ENCODE measurements around the gene ABCA7.

The ABCA7 gene

GRCh38 chr19:1074544-1075283 is 34.8 kb downstream of the ABCA7 start:
- Histone ChIP-seq H3K9me3 (no peaks in the 10 kb centered on the region), H3K4me2 (peak overlapping the region; percentile 85), H3K27me3 (no peaks in the 10 kb centered on the region), H3K9ac (no peak overlapping the region), H3K27ac (0 out of 2 replicates have a peak overlapping the region, but pooled peaks have one; percentile 6), H3K4me1 (peaks cover 81% of the 10 kb centered on the region), H3K36me3 (peaks cover 88% of the 10 kb centered on the region), H3K4me3 (0 out of 2 replicates have a peak overlapping the region, but pooled peaks have one; percentile 28), H4K20me1 (peaks cover 91% of the 10 kb centered on the region)
- TF ChIP-seq Cebpa-rat (IDR thresholded peaks at IDR 0.05) = no peak

DNA sequence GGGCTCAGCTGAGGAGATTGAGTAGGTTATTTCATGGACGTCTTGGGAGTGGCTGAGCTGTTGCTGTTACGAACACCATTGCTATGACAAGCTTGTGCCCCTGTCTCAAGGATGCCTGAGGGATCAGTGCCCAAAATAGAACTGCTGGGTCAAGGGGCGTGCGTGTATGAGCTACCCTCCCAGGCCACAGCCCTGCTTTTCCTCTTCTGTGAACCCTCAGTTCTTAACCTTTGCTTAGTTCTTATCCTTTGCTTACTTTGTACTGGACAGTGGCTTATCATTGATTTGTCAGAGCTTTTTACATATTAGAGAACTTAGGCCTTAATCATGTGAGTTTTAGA is 36.1 kb downstream of the ABCA7 start:
- Histone ChIP-seq H3K9me3 (no peaks in the 10 kb centered on the region), H3K4me1 (peaks cover 68% of the 10 kb centered on the region), H3K9ac (no peak overlapping the region), H3K4me2 (peak overlapping the region; percentile 83), H3K27me3 (no peaks in the 10 kb centered on the region), H3K36me3 (peaks cover 88% of the 10 kb centered on the region), H4K20me1 (peaks cover 91% of the 10 kb centered on the region), H3K4me3 (no peak overlapping the region), H3K27ac (no peak overlapping the region)
- no peak for TF ChIP-seq Cebpa-rat (IDR thresholded peaks at IDR 0.05)

- Histone ChIP-seq H3K27ac (0 out of 2 replicates have a peak overlapping the region, but pooled peaks have one; percentile 13), H3K9ac (no peak overlapping the region), H3K4me3 (no peak overlapping the region; the same call in 1 of the 2 replicates), H3K27me3 (no peaks in the 10 kb centered on the region), H3K4me2 (peak overlapping the region; percentile 83), H3K4me1 (peaks cover 59% of the 10 kb centered on the region), H4K20me1 (peaks cover 91% of the 10 kb centered on the region), H3K9me3 (no peaks in the 10 kb centered on the region), H3K36me3 (peaks cover 88% of the 10 kb centered on the region)
- TF ChIP-seq Cebpa-rat (IDR thresholded peaks at IDR 0.05) = no peak
Observed at GRCh38 chr19:1076951-1077350, 37.0 kb downstream of the ABCA7 start.

GRCh38 chr19:1079566-1080111 is 39.7 kb downstream of the ABCA7 start:
- TF ChIP-seq Cebpa-rat (IDR thresholded peaks at IDR 0.05) = no peak
- Histone ChIP-seq H3K4me2 (no peak overlapping the region), H3K27ac (no peak overlapping the region), H3K36me3 (peaks cover 87% of the 10 kb centered on the region), H3K9ac (no peak overlapping the region), H3K27me3 (no peaks in the 10 kb centered on the region), H3K4me3 (no peak overlapping the region), H3K9me3 (no peaks in the 10 kb centered on the region), H3K4me1 (peaks cover 46% of the 10 kb centered on the region), H4K20me1 (peaks cover 91% of the 10 kb centered on the region)

DNA sequence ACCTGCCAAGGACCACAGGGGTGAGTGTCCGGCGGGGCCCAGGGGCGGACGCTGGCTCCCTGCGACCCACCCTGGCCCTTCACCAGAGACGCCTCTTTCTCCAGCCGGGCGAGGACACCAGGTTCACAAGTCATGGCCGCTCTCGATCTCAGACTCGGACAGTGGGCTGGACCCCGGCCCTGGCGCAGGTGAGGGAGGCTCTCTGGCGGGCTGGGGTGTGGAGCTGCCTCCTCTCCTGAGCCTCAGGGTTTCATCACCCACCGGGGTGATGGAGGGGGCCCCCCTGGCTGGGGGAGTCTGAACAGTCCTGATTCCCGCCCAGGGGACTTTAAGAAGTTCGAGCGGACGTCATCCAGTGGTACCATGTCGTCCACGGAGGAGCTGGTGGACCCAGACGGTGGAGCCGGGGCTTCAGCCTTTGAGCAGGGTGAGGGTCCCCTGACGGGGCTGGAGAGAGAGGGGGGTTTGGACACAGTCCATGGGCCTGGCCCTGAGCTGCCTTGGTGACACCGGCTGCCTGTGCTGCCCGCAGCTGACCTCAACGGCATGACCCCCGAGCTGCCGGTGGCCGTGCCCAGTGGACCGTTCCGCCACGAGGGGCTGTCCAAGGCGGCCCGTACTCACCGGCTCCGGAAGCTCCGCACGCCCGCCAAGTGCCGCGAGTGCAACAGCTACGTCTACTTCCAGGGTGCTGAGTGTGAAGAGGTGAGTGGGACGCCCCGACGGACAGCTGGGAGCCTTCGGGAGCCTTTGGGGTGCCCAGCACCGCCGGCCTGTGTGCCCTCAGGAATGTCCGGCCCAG is 40.7 kb downstream of the ABCA7 start:
- Histone ChIP-seq H3K9ac (no peak overlapping the region), H3K4me1 (peaks cover 38% of the 10 kb centered on the region), H3K9me3 (no peaks in the 10 kb centered on the region), H3K27me3 (no peaks in the 10 kb centered on the region), H3K4me3 (no peak overlapping the region), H3K36me3 (peaks cover 89% of the 10 kb centered on the region), H4K20me1 (peaks cover 92% of the 10 kb centered on the region), H3K4me2 (no peak overlapping the region), H3K27ac (no peak overlapping the region)
- no peak for TF ChIP-seq Cebpa-rat (IDR thresholded peaks at IDR 0.05)

DNA sequence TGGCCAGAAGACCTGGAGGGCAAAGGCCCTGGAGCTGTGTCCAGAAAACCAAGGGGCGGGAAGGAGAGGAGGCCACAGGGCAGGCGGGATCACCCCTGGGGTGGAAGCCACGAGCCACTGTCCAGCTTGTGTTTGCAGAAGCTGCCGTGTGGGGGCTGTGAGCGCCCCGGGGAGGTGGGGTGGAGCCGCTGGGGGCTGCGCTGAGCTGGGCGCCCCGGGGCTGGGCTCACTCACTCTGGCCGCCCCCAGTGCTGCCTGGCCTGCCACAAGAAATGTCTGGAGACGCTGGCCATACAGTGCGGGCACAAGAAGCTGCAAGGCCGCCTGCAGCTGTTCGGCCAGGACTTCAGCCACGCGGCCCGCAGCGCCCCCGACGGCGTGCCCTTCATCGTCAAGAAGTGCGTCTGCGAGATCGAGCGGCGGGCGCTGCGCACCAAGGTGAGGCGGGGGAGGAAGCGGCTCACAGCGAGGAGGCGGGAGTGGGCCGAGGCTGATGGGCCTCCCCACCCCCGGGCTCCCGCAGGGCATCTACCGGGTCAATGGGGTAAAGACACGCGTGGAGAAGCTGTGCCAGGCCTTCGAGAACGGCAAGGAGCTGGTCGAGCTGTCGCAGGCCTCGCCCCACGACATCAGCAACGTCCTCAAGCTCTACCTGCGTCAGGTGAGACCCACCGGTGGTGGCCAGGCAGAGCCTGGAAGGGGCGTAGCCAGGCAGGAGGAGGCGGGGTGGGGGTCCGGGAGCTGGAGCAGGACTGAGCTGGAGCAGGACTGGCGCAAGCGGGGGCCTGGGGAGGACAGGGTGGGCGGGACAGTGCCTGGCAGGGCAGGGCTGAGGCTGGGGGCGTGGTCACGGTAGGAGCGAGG is 41.6 kb downstream of the ABCA7 start:
- peaks cover 89% of the 10 kb centered on the region for H3K36me3 ChIP-seq
- H3K27ac ChIP-seq = no peak overlapping the region
- H3K4me3 ChIP-seq = no peak overlapping the region

GRCh38 chr19:1082165-1082927 is 42.4 kb downstream of the ABCA7 start:
- H4K20me1 ChIP-seq = peaks cover 92% of the 10 kb centered on the region
- no peak overlapping the region for H3K9ac ChIP-seq
- peaks cover 95% of the 10 kb centered on the region for H3K36me3 ChIP-seq
- peaks cover 36% of the 10 kb centered on the region for H3K4me1 ChIP-seq
- H3K27me3 ChIP-seq = no peaks in the 10 kb centered on the region
- no peak overlapping the region for H3K4me2 ChIP-seq
- H3K9me3 ChIP-seq = no peaks in the 10 kb centered on the region
- TF ChIP-seq Cebpa-rat (IDR thresholded peaks at IDR 0.05) = no peak
- no peak overlapping the region for H3K27ac ChIP-seq
- H3K4me3 ChIP-seq = no peak overlapping the region

More for the DNA sequence above, 41.6 kb downstream of the ABCA7 start:
- no peak for TF ChIP-seq Cebpa-rat (IDR thresholded peaks at IDR 0.05)
- peaks cover 92% of the 10 kb centered on the region for H4K20me1 ChIP-seq
- H3K9ac ChIP-seq = no peak overlapping the region
- H3K9me3 ChIP-seq = no peaks in the 10 kb centered on the region
- peaks cover 36% of the 10 kb centered on the region for H3K4me1 ChIP-seq
- no peaks in the 10 kb centered on the region for H3K27me3 ChIP-seq
- no peak overlapping the region for H3K4me2 ChIP-seq

DNA sequence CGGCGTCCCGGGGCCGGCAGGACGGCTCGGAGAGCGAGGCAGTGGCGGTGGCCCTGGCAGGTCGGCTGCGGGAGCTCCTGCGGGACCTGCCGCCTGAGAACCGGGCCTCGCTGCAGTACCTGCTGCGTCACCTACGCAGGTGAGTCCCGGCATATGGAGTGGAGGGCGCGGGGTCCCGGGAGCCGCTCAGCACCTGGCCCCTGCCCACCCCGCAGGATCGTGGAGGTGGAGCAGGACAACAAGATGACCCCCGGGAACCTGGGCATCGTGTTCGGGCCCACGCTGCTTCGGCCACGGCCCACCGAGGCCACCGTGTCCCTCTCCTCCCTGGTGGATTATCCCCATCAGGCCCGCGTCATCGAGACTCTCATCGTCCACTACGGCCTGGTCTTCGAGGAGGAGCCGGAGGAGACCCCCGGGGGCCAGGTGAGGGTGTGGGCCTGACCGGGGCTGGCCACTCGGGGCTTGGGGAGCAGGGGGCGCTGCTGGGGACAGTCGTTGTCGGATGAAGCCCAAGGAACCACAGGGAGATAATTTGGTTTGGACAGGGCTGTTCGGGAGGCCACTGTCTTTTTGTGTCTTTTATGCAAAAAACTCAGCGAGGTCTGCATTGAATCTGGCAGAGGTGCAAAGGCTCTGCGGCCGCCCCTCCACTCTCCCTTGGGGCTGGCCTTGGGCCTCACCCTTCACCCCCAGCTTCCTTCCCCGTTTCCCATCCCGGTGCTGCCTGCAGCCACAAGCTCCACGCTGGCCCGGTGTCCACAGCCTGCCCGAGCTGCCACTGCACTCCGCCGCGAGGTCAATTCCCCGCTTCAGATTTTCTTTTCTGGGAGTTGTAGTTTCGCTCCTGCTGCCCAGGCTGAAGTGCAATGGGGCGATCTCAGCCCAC is 43.3 kb downstream of the ABCA7 start:
- Histone ChIP-seq H3K9me3 (no peaks in the 10 kb centered on the region), H3K9ac (no peak overlapping the region), H3K27ac (no peak overlapping the region), H4K20me1 (peaks cover 92% of the 10 kb centered on the region), H3K4me1 (peaks cover 36% of the 10 kb centered on the region), H3K36me3 (peaks cover 90% of the 10 kb centered on the region), H3K4me3 (no peak overlapping the region), H3K27me3 (no peaks in the 10 kb centered on the region), H3K4me2 (no peak overlapping the region)
- TF ChIP-seq Cebpa-rat (IDR thresholded peaks at IDR 0.05) = no peak
